Keratinocyte (primary cell): ENCODE results near the gene MTOR.

Source experiments
- CTCF ChIP-seq, 3 experiments: IDR thresholded peaks in 1 of 3; conservative IDR thresholded peaks in 1 of 3; optimal IDR thresholded peaks in 1 of 3; 2 replicates in 2 of 3; 3 replicates in 1 of 3; pipeline versions ENCODE3 to v1.5.1; 2011; ENCODE audit warnings: low read length in 3 of 3, mild to moderate bottlenecking in 3 of 3, moderate library complexity in 2 of 3, control low read depth in 1 of 3, inconsistent platforms in 1 of 3; ENCODE audit not compliant: insufficient read depth in 2 of 3; ENCODE audit errors: extremely low read depth in 1 of 3
- EZH2 ChIP-seq: IDR thresholded peaks from one replicate; pipeline ENCODE4 v1.6.1; 2012; ENCODE audit warnings: inconsistent platforms, mild to moderate bottlenecking, low read length, moderate library complexity

- TF ChIP-seq CTCF (optimal IDR thresholded peaks at IDR 0.05 in 1 of 3, IDR thresholded peaks at IDR 0.05 in 1 of 3, conservative IDR thresholded peaks at IDR 0.05 in 1 of 3; ENCODE audit: extremely low read depth in 1 of 3, insufficient read depth in 2 of 3, low read length in 3 of 3) = no peak
- TF ChIP-seq EZH2 = no peak
These were observed 137.4 kb downstream of the MTOR start for GRCh38 chr1:11124965-11125364.
